ENCODE data around the gene UVRAG. TPM values are rescaled to one million over a fixed set of nuclear protein-coding genes. Genes with fewer than 3 reads are reported as not detected.

UVRAG gene
- total and polyA plus RNA-seq, 2 of the 4 experiments (the other 2 are of a cell fraction): 5.6 to 10.9 TPM

DNA sequence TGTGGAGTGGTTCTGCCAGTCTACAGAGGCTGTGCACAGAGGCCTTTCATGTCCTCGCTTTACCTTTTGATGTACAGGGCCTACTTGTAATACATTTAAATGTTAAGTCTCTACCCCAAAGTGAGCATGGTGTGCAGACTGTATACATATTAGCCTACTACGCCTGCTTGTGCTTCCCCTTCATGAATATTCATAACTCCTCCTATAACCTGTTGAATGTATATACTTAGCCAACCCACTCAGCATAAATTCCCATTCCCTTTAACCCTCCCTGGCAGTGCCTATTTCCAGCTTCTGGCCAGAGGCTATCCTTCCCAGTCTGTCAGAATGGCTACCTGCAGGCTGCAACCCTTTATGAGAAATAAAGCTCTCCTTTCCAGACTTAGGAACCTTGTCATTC is 275.2 kb downstream of the UVRAG start:
- no peaks in the 10 kb centered on the region for H3K9me1 ChIP-seq (ENCODE audit: insufficient read depth, low read length)
- H2AFZ ChIP-seq (replicated peaks; ENCODE audit: low read length, poor library complexity): no peak overlapping the region
- H2BK20ac ChIP-seq (ENCODE audit: low read depth, low read length): no peak overlapping the region
- dilution Hi-C loops (cut with HindIII; ENCODE audit: low sequenced_read_pairs, unreplicated experiment): no loop called here
- no peak overlapping the region for H4K91ac ChIP-seq (ENCODE audit: insufficient read depth, low read depth, low read length)
- H2BK5ac ChIP-seq (ENCODE audit: low read depth, low read length, poor library complexity, severe bottlenecking): no peak overlapping the region
- H3K36me3 ChIP-seq (ENCODE audit: control insufficient read depth, insufficient read depth, low read length): no peaks in the 10 kb centered on the region
- H3K14ac ChIP-seq (replicated peaks; ENCODE audit: low read depth, low read length): no peak overlapping the region
- peaks cover 2% of the 10 kb centered on the region; the same call in 1 of the 2 replicates for H3K9me3 ChIP-seq (ENCODE audit: control insufficient read depth, insufficient read depth, low read length)
- POLR2A ChIA-PET (ENCODE audit: unreplicated experiment): no interaction called here
- H2AK5ac ChIP-seq (ENCODE audit: low read depth, low read length): no peak overlapping the region
- in situ Hi-C loops (cut with MboI; ENCODE audit: low sequenced_read_pairs): no loop called here
- no peak overlapping the region for H3K23ac ChIP-seq (ENCODE audit: low read depth, low read length)
- no peak overlapping the region for H2BK120ac ChIP-seq (ENCODE audit: low read depth, low read length)
- H2BK15ac ChIP-seq (ENCODE audit: low read depth, low read length): no peak overlapping the region
- no peak overlapping the region for H3K9ac ChIP-seq (ENCODE audit: low read depth, low read length)
- peaks cover 0 to 4% of the 10 kb centered on the region in 2 experiments; a peak in 2 of 4 replicates for H3K79me1 ChIP-seq (ENCODE audit: low read depth in 1 of 2, low read length in 2 of 2)
- no peak for TF ChIP-seq BHLHE40 (IDR thresholded peaks at IDR 0.05; ENCODE audit: low read depth, low read length)
- no peak for TF ChIP-seq FOS (IDR thresholded peaks at IDR 0.05; ENCODE audit: low read depth, low read length)
- TF ChIP-seq, protein P1, sequence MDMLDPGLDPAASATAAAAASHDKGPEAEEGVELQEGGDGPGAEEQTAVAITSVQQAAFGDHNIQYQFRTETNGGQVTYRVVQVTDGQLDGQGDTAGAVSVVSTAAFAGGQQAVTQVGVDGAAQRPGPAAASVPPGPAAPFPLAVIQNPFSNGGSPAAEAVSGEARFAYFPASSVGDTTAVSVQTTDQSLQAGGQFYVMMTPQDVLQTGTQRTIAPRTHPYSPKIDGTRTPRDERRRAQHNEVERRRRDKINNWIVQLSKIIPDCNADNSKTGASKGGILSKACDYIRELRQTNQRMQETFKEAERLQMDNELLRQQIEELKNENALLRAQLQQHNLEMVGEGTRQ (IDR thresholded peaks at IDR 0.05; ENCODE audit: low read depth, low read length): no peak
- TF ChIP-seq SMC3 (IDR thresholded peaks at IDR 0.05; ENCODE audit: low read depth, low read length): no peak
- TF ChIP-seq, protein P2, sequence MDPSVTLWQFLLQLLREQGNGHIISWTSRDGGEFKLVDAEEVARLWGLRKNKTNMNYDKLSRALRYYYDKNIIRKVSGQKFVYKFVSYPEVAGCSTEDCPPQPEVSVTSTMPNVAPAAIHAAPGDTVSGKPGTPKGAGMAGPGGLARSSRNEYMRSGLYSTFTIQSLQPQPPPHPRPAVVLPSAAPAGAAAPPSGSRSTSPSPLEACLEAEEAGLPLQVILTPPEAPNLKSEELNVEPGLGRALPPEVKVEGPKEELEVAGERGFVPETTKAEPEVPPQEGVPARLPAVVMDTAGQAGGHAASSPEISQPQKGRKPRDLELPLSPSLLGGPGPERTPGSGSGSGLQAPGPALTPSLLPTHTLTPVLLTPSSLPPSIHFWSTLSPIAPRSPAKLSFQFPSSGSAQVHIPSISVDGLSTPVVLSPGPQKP (IDR thresholded peaks at IDR 0.05; ENCODE audit: borderline replicate concordance, low read depth, low read length): no peak
- TF ChIP-seq RFX5 (IDR thresholded peaks at IDR 0.05; ENCODE audit: low read depth, low read length): no peak
- TF ChIP-seq NFE2L2 (IDR thresholded peaks at IDR 0.05; ENCODE audit: low read depth, low read length): no peak
- no peak for TF ChIP-seq CEBPB (IDR thresholded peaks at IDR 0.05; ENCODE audit: low read depth, low read length)
- no peak for TF ChIP-seq POLR2A (IDR thresholded peaks at IDR 0.05; ENCODE audit: low read depth, low read length)
- no peak for TF ChIP-seq MXI1 (IDR thresholded peaks at IDR 0.05; ENCODE audit: borderline replicate concordance, low read depth, low read length)
- no peak for TF ChIP-seq RCOR1 (IDR thresholded peaks at IDR 0.05; ENCODE audit: insufficient replicate concordance, low read length)
- TF ChIP-seq, protein P3, sequence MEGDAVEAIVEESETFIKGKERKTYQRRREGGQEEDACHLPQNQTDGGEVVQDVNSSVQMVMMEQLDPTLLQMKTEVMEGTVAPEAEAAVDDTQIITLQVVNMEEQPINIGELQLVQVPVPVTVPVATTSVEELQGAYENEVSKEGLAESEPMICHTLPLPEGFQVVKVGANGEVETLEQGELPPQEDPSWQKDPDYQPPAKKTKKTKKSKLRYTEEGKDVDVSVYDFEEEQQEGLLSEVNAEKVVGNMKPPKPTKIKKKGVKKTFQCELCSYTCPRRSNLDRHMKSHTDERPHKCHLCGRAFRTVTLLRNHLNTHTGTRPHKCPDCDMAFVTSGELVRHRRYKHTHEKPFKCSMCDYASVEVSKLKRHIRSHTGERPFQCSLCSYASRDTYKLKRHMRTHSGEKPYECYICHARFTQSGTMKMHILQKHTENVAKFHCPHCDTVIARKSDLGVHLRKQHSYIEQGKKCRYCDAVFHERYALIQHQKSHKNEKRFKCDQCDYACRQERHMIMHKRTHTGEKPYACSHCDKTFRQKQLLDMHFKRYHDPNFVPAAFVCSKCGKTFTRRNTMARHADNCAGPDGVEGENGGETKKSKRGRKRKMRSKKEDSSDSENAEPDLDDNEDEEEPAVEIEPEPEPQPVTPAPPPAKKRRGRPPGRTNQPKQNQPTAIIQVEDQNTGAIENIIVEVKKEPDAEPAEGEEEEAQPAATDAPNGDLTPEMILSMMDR (conservative IDR thresholded peaks at IDR 0.05; ENCODE audit: low read depth, low read length): no peak
- TF ChIP-seq MAZ (IDR thresholded peaks at IDR 0.05; ENCODE audit: borderline replicate concordance, low read depth, low read length): no peak
- TF ChIP-seq CHD1 (IDR thresholded peaks at IDR 0.05; ENCODE audit: low read depth, low read length): no peak
- TF ChIP-seq MAFK (IDR thresholded peaks at IDR 0.05; ENCODE audit: low read depth, low read length): no peak
- no TSS peak for BruUV-seq (replicated peaks)
- CTCF ChIA-PET: no interaction called here
- no peak overlapping the region for H3K4me3 ChIP-seq (ENCODE audit: insufficient read depth, low read depth, low read length)
- H4K5ac ChIP-seq (ENCODE audit: low read depth, low read length): no peak overlapping the region
- H3K27ac ChIP-seq (ENCODE audit: insufficient read depth, low read length): no peak overlapping the region
- ATAC-seq (ENCODE audit: low read depth) (no peak), DNase-seq (no peak)
- intact Hi-C loops (cut with micrococcal nuclease): no loop called here
- no peak overlapping the region for H3K18ac ChIP-seq (ENCODE audit: low read depth, low read length)
- H4K8ac ChIP-seq (ENCODE audit: low read depth in 2 of 2, low read length in 2 of 2): no peak overlapping the region
- no peak overlapping the region for H3K56ac ChIP-seq (ENCODE audit: extremely low read depth, insufficient read depth, low read length)
- H4K20me1 ChIP-seq (ENCODE audit: insufficient read depth, low read length): peaks cover 4% of the 10 kb centered on the region; the same call in 1 of the 2 replicates
- H3K4ac ChIP-seq (ENCODE audit: low read depth, low read length): no peak overlapping the region
- no peaks in the 10 kb centered on the region for H3K27me3 ChIP-seq (ENCODE audit: control insufficient read depth, insufficient read depth, low read length)
- H2AK9ac ChIP-seq (replicated peaks; ENCODE audit: low read depth, low read length, poor library complexity): no peak overlapping the region
- WGBS, 2 experiments (ENCODE audit: extremely low coverage in 2 of 2, insufficient read length in 1 of 2): 100% methylated on average over 1 of the region's 2 CpGs; no CpG with 5 or more reads in 1 of the 2 experiments
- no peak overlapping the region for H3K4me2 ChIP-seq (ENCODE audit: low read depth, low read length)
- H3K4me1 ChIP-seq (ENCODE audit: control insufficient read depth, insufficient read depth, low read length): peaks cover 2% of the 10 kb centered on the region; the same call in 1 of the 2 replicates

Measured in IMR-90 (cell line).